H1 (cell line): Measurements from ENCODE around the gene TCF25. TPM values are rescaled to one million over a fixed set of nuclear protein-coding genes. Genes with fewer than 3 reads are reported as not detected.

Experiments
- CTCF ChIA-PET: fragments of 300-600 bp; sonication (Branson Sonifier 250); formaldehyde crosslinking; loops from one replicate; lab custom pipeline; 2021; ENCODE audit not compliant: partially characterized antibody; lab: Charles Lee
- POLR2A ChIA-PET: fragments of 300-600 bp; sonication (Branson Sonifier 250); formaldehyde crosslinking; loops from one replicate; lab custom pipeline; 2021; ENCODE audit warnings: inconsistent platforms; ENCODE audit not compliant: partially characterized antibody; lab: Charles Lee
- DNase-seq, 2 experiments: peaks; one replicate each; pipeline versions ENCODE4 v3.0.0 to v3.0.0-alpha.2; 2010 to 2022; ENCODE audit warnings: low spot score in 2 of 2, low read depth in 1 of 2, mixed read lengths in 1 of 2
- FAIRE-seq: peaks from 2 replicates; lab custom pipeline; 2011; peaks lifted over from hg19 to GRCh38; lab: Jason Lieb, UNC
- H2AFZ ChIP-seq: 2 replicates; pipeline ENCODE4 v1.8.1; 2012; ENCODE audit warnings: low read length, inconsistent platforms
- H2AK5ac ChIP-seq: 2 replicates; pipeline ENCODE4 v1.6.1; 2013; ENCODE audit warnings: low read depth, low read length
- H2BK120ac ChIP-seq: replicated peaks from 2 replicates; pipeline ENCODE3; 2013; ENCODE audit warnings: low read depth, low read length, inconsistent platforms
- H2BK12ac ChIP-seq: 2 replicates; pipeline ENCODE4 v1.6.1; 2013; ENCODE audit warnings: low read depth, low read length
- H2BK15ac ChIP-seq: 2 replicates; pipeline ENCODE4 v1.6.1; 2013; ENCODE audit warnings: low read length
- H2BK20ac ChIP-seq: 2 replicates; pipeline ENCODE4 v1.6.1; 2013; ENCODE audit warnings: low read length
- H2BK5ac ChIP-seq: 2 replicates; pipeline ENCODE4 v1.6.1; 2013; ENCODE audit warnings: low read depth, low read length
- H3K14ac ChIP-seq: 2 replicates; pipeline ENCODE4 v1.6.1; 2013; ENCODE audit warnings: inconsistent platforms; ENCODE audit not compliant: insufficient read length
- H3K18ac ChIP-seq: 2 replicates; pipeline ENCODE4 v1.6.1; 2013; ENCODE audit warnings: low read length; ENCODE audit errors: extremely low read depth
- H3K23ac ChIP-seq: 2 replicates; pipeline ENCODE4 v1.6.1; 2013; ENCODE audit warnings: inconsistent platforms; ENCODE audit not compliant: insufficient read length
- H3K23me2 ChIP-seq: 2 replicates; pipeline ENCODE4 v1.6.1; 2013; ENCODE audit warnings: low read depth, low read length
- H3K27ac ChIP-seq: 2 replicates; pipeline ENCODE4 v1.6.1; 2011; ENCODE audit warnings: low read depth, low read length, inconsistent platforms
- H3K27me3 ChIP-seq, 4 experiments: replicated peaks in 1 of 4; 1 replicate in 1 of 4; 2 replicates in 3 of 4; pipeline versions ENCODE4 v1.6.1 to v1.8.1; 2011 to 2013; ENCODE audit warnings: low read length in 3 of 4, mild to moderate bottlenecking in 3 of 4, inconsistent platforms in 2 of 4, mixed read lengths in 2 of 4, moderate library complexity in 1 of 4; ENCODE audit not compliant: control insufficient read depth in 3 of 4, insufficient read depth in 3 of 4; ENCODE audit errors: extremely low read depth in 1 of 4
- H3K36me3 ChIP-seq, 4 experiments: 2 replicates each; pipeline versions ENCODE4 v1.6.1 to v1.8.1; 2011 to 2013; ENCODE audit warnings: mild to moderate bottlenecking in 4 of 4, low read length in 3 of 4, moderate library complexity in 2 of 4, control low read depth in 1 of 4, inconsistent platforms in 1 of 4; ENCODE audit not compliant: insufficient read depth in 4 of 4, control insufficient read depth in 2 of 4
- H3K4ac ChIP-seq: replicated peaks from 2 replicates; pipeline ENCODE3; 2013; ENCODE audit warnings: low read length, low read depth, mixed read lengths, inconsistent platforms; ENCODE audit not compliant: insufficient read length
- H3K4me1 ChIP-seq, 4 experiments: replicated peaks in 1 of 4; 1 replicate in 1 of 4; 2 replicates in 3 of 4; pipeline versions ENCODE4 v1.6.1 to v1.8.1; 2011 to 2013; ENCODE audit warnings: low read length in 3 of 4, inconsistent platforms in 2 of 4, mixed read lengths in 1 of 4; ENCODE audit not compliant: insufficient read depth in 4 of 4, control insufficient read depth in 3 of 4
- H3K4me2 ChIP-seq, 2 experiments: 2 replicates each; pipeline versions ENCODE4 v1.6.1 to v1.8.1; 2011 to 2013; ENCODE audit warnings: low read depth in 2 of 2, low read length in 2 of 2, control low read depth in 1 of 2, inconsistent platforms in 1 of 2, mild to moderate bottlenecking in 1 of 2; ENCODE audit not compliant: insufficient read depth in 1 of 2
- H3K4me3 ChIP-seq, 4 experiments: fragments of 200-600, 300-600 bp in 1 of 4; sonication (generic), shearing (Covaris generic), sonication (Bioruptor Twin) in 1 of 4; 2 replicates each; pipeline versions ENCODE4 v1.5.1 to v1.8.1; 2011 to 2016; ENCODE audit warnings: low read length in 4 of 4, low read depth in 3 of 4, control low read depth in 2 of 4, inconsistent platforms in 2 of 4, mild to moderate bottlenecking in 2 of 4, mixed read lengths in 1 of 4, moderate library complexity in 1 of 4; ENCODE audit not compliant: insufficient read depth in 2 of 4; ENCODE audit errors: extremely low read depth in 1 of 4
- H3K56ac ChIP-seq: replicated peaks from 2 replicates; pipeline ENCODE3; 2013; ENCODE audit warnings: low read depth, mild to moderate bottlenecking, mixed read lengths, low read length, inconsistent platforms; ENCODE audit not compliant: insufficient read length
- H3K79me1 ChIP-seq: 2 replicates; pipeline ENCODE4 v1.6.1; 2013; ENCODE audit warnings: low read depth, low read length, control low read depth
- H3K79me2 ChIP-seq, 2 experiments: 2 replicates each; pipeline versions ENCODE4 v1.6.1 to v1.8.1; 2012 to 2013; ENCODE audit warnings: low read length in 2 of 2, mild to moderate bottlenecking in 2 of 2, inconsistent platforms in 1 of 2; ENCODE audit not compliant: insufficient read depth in 2 of 2, control insufficient read depth in 1 of 2
- H3K9ac ChIP-seq, 4 experiments: replicated peaks in 1 of 4; 1 replicate in 1 of 4; 2 replicates in 3 of 4; pipeline versions ENCODE4 v1.6.1 to v1.8.1; 2011 to 2013; ENCODE audit warnings: low read depth in 3 of 4, low read length in 3 of 4, control low read depth in 2 of 4, mild to moderate bottlenecking in 2 of 4, moderate library complexity in 2 of 4, inconsistent platforms in 1 of 4; ENCODE audit errors: extremely low read depth in 1 of 4
- H3K9me3 ChIP-seq, 2 experiments: 2 replicates each; pipeline versions ENCODE4 v1.6.1 to v1.8.1; 2012 to 2013; ENCODE audit warnings: mild to moderate bottlenecking in 2 of 2, moderate library complexity in 2 of 2, control low read depth in 1 of 2, inconsistent platforms in 1 of 2, low read depth in 1 of 2, low read length in 1 of 2, mixed read lengths in 1 of 2; ENCODE audit not compliant: insufficient read depth in 2 of 2
- H4K20me1 ChIP-seq, 2 experiments: replicated peaks in 1 of 2; 2 replicates each; pipeline versions ENCODE3 to v1.8.1; 2011 to 2013; ENCODE audit warnings: inconsistent platforms in 2 of 2, low read length in 2 of 2, mild to moderate bottlenecking in 1 of 2; ENCODE audit not compliant: insufficient read depth in 2 of 2, control insufficient read depth in 1 of 2
- H4K5ac ChIP-seq: 2 replicates; pipeline ENCODE4 v1.6.1; 2013; ENCODE audit warnings: low read length, low read depth, mixed read lengths, inconsistent platforms; ENCODE audit not compliant: insufficient read length
- H4K8ac ChIP-seq: 2 replicates; pipeline ENCODE4 v1.8.0; 2013; ENCODE audit warnings: mild to moderate bottlenecking, moderate library complexity, low read length, inconsistent platforms; ENCODE audit not compliant: insufficient read depth; ENCODE audit errors: extremely low read depth
- H4K91ac ChIP-seq: replicated peaks from 2 replicates; pipeline ENCODE3; 2013; ENCODE audit warnings: low read length, mixed read lengths, inconsistent platforms; ENCODE audit not compliant: insufficient read length
- CBX8 ChIP-seq: fragments of 300-800, 300-1000 bp; sonication (generic); IDR thresholded peaks from 2 replicates; pipeline ENCODE4 v1.7.1; 2016; ENCODE audit warnings: low read depth, low read length, borderline replicate concordance
- POU5F1 ChIP-seq: IDR thresholded peaks from 2 replicates; pipeline ENCODE4 v1.6.1; 2011; ENCODE audit warnings: low read depth, mild to moderate bottlenecking, low read length, moderate library complexity
- SRF ChIP-seq: IDR thresholded peaks from 2 replicates; pipeline ENCODE4 v1.6.1; 2011; ENCODE audit warnings: mild to moderate bottlenecking, low read depth, low read length, moderate library complexity
- TAF7 ChIP-seq: optimal IDR thresholded peaks from 2 replicates; pipeline ENCODE3; 2011; ENCODE audit warnings: low read depth, mild to moderate bottlenecking, inconsistent platforms, low read length, moderate library complexity, borderline replicate concordance
- ZNF274 ChIP-seq: IDR thresholded peaks from 2 replicates; pipeline ENCODE4 v1.7.0; 2012; ENCODE audit warnings: low read length, borderline replicate concordance; ENCODE audit errors: extremely low read depth
- WGBS, 2 experiments: shearing (Covaris generic) in 1 of 2; methylation state at CpG; one replicate each; pipeline versions ENCODE4 v1.1.6 to v1.1.7; 2013 to 2015; ENCODE audit warnings: low lambda C conversion rate in 2 of 2, mixed read lengths in 2 of 2, inconsistent platforms in 1 of 2, low coverage in 1 of 2, missing lambda C conversion rate in 1 of 2; ENCODE audit not compliant: insufficient replicate concordance in 2 of 2, insufficient coverage in 1 of 2, insufficient read length in 1 of 2; ENCODE audit errors: extremely low coverage in 1 of 2, missing lambda C conversion rate in 1 of 2; 5-methylcytosine and 5-hydroxymethylcytosine counted together
- polyA plus RNA-seq, 7 experiments: library from polyadenylated mRNA; depleted of rRNA in 3 of 7; stranded (reverse) in 5 of 7; unstranded in 2 of 7; fragments of >200 nt in 5 of 7; fragments of 200-250 nt in 2 of 7; gene quantifications; 1 replicate in 5 of 7; 2 replicates in 1 of 7; 4 replicates in 1 of 7; pipeline versions ENCODE4 v1.2.1 to v1.2.3, GENCODE V29; 2011 to 2013; ENCODE audit warnings: missing spikeins in 2 of 7, mixed read lengths in 2 of 7
- total RNA-seq: library from RNA; stranded (reverse); fragmentation: NEBNext Ultra II Directional; extraction: Animal tissue kit (Norgen Biotek cat#: 25700); gene quantifications from 2 replicates; pipeline ENCODE4 v1.2.1, GENCODE V29; 2021

TCF25 gene
- total and polyA plus RNA-seq, 2 of the 8 experiments (the other 6 are each of a cell fraction or from before 2014, with no cell fraction given): 78.1 to 102 TPM

DNA sequence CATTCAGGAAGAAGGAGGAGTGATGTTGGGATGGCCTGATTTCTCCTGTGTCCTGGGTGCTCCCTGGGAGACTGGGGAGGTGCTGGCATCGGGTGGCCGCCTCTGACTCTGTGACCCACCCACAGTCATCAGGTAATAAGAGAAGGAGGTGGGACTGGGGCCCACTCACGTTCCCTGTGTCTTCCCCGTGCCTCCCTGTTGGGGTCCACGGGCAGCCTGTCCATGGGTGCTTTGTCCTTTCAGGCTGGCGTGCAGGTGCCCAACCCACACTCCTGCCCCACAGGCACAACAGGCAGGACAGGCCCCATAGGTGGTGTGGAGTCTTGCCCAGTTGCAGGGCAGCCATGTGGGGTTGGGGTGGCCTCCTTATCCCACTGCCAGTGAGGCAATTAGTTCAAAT is 79.2 kb downstream of the TCF25 start:
- Histone ChIP-seq H3K18ac (no peak overlapping the region), H3K56ac (no peak overlapping the region), H4K8ac (no peak overlapping the region), H3K79me2 (no peaks in the 10 kb centered on the region), H2AFZ (no peak overlapping the region), H2AK5ac (no peak overlapping the region), H4K91ac (no peak overlapping the region), H3K4me1 (peaks cover 0 to 9% (median 4%) of the 10 kb centered on the region in 4 experiments; a peak in 5 of 7 replicates), H3K4ac (no peak overlapping the region), H2BK15ac (no peak overlapping the region), H3K23me2 (peaks cover 7% of the 10 kb centered on the region; the same call in 1 of the 2 replicates), H2BK12ac (no peak overlapping the region), H3K9ac (no peak overlapping the region), H4K5ac (no peak overlapping the region), H3K9me3 (no peaks in the 10 kb centered on the region), H3K14ac (no peak overlapping the region), H2BK20ac (no peak overlapping the region), H3K36me3 (peaks cover 0 to 3% (median 0%) of the 10 kb centered on the region in 4 experiments; a peak in 1 of 8 replicates), H3K27ac (no peak overlapping the region), H2BK120ac (no peak overlapping the region), H3K4me2 (no peak overlapping the region), H2BK5ac (no peak overlapping the region), H3K4me3 (no peak overlapping the region), H3K27me3 (peaks cover 2 to 12% (median 8%) of the 10 kb centered on the region in 4 experiments), H4K20me1 (peaks cover 6 to 11% of the 10 kb centered on the region in 2 experiments), H3K79me1 (no peaks in the 10 kb centered on the region), H3K23ac (no peak overlapping the region)
- TF ChIP-seq TAF7 (no peak), CBX8 (no peak), ZNF274 (no peak), SRF (no peak), POU5F1 (no peak)
- WGBS, 2 experiments: 91% methylated on average over 6 of the region's 6 CpGs; no CpG with 5 or more reads in 1 of the 2 experiments
- POLR2A ChIA-PET: interaction anchor here (2.2 to 9.2 kb wide), 3 partner anchors 17 to 28 kb away, joined by 5 to 42 read pairs (median 10); partner anchors contain the start of gene TUBB3
- no peak for FAIRE-seq
- no peak for DNase-seq
- CTCF ChIA-PET: interaction anchor here (3.9 kb wide), 1 partner anchor 12 kb away, joined by 15 read pairs; no protein-coding TSS in a partner anchor
